Ecto neural progenitor cell (in vitro differentiated cells): ENCODE data around the gene SLC16A9.
A peak's percentile ranks its signal among the peaks of the same experiment; 100 is the strongest.

ENCODE experiments used
- DNase-seq: peaks from one replicate; pipeline ENCODE4 v3.0.0-alpha.2; 2018; ENCODE audit warnings: low spot score

The SLC16A9 gene

GRCh38 chr10:59718257-59718656, 8.6 kb upstream of the SLC16A9 start:
- DNase-seq: no peak

- no peak for DNase-seq
Observed at GRCh38 chr10:59713196-59713821, 3.7 kb upstream of the SLC16A9 start.

- DNase-seq: no peak
Observed at GRCh38 chr10:59711871-59712494, 2.3 kb upstream of the SLC16A9 start.

GRCh38 chr10:59708816-59709394, 745 bp downstream of the SLC16A9 start:
- peak; percentile 64 for DNase-seq

GRCh38 chr10:59706851-59707797, 2.5 kb downstream of the SLC16A9 start:
- no peak for DNase-seq

GRCh38 chr10:59705931-59706330, 3.7 kb downstream of the SLC16A9 start:
- no peak for DNase-seq

GRCh38 chr10:59704630-59705029, 5.0 kb downstream of the SLC16A9 start:
- no peak for DNase-seq

- no peak for DNase-seq
Observed at GRCh38 chr10:59702347-59702746, 7.3 kb downstream of the SLC16A9 start.

- peak; percentile 58 for DNase-seq
Observed at GRCh38 chr10:59700709-59701108, 8.9 kb downstream of the SLC16A9 start.

GRCh38 chr10:59698326-59698725, 11.3 kb downstream of the SLC16A9 start:
- no peak for DNase-seq

- DNase-seq: no peak
Observed at GRCh38 chr10:59695637-59696036, 14.0 kb downstream of the SLC16A9 start.

- DNase-seq: no peak
Observed at GRCh38 chr10:59694936-59695335, 14.7 kb downstream of the SLC16A9 start.

GRCh38 chr10:59692113-59692512, 17.5 kb downstream of the SLC16A9 start:
- DNase-seq: no peak

GRCh38 chr10:59688921-59689351, 20.7 kb downstream of the SLC16A9 start:
- DNase-seq: no peak

GRCh38 chr10:59687657-59688056, 22.0 kb downstream of the SLC16A9 start:
- no peak for DNase-seq

- no peak for DNase-seq
Observed at GRCh38 chr10:59684006-59684405, 25.6 kb downstream of the SLC16A9 start.

GRCh38 chr10:59682986-59683937, 26.4 kb downstream of the SLC16A9 start:
- DNase-seq: no peak

- DNase-seq: no peak
Observed at GRCh38 chr10:59680199-59680598, 29.5 kb downstream of the SLC16A9 start.

GRCh38 chr10:59678884-59679301, 30.8 kb downstream of the SLC16A9 start:
- DNase-seq: no peak

GRCh38 chr10:59677253-59677831, 32.3 kb downstream of the SLC16A9 start:
- DNase-seq: no peak

GRCh38 chr10:59675812-59676211, 33.8 kb downstream of the SLC16A9 start:
- peak; percentile 48 for DNase-seq
